ENCODE results near the gene KIF14.

The KIF14 gene

GRCh38 chr1:200550367-200550766, 70.2 kb downstream of the KIF14 start:
- TF ChIP-seq CTCF (IDR thresholded peaks at IDR 0.05; ENCODE audit: insufficient read depth, low read depth, low read length, missing control alignments) = no peak
- DNase-seq (ENCODE audit: low read depth) = no peak
- H3K4me3 ChIP-seq (ENCODE audit: low read depth, low read length) = no peak overlapping the region

- no peak for TF ChIP-seq CTCF (IDR thresholded peaks at IDR 0.05; ENCODE audit: insufficient read depth, low read depth, low read length, missing control alignments)
- DNase-seq (ENCODE audit: low read depth) = peak; percentile 17
- H3K4me3 ChIP-seq (ENCODE audit: low read depth, low read length) = no peak overlapping the region
Measured at GRCh38 chr1:200547386-200547785, 73.2 kb downstream of the KIF14 start.

- TF ChIP-seq CTCF (IDR thresholded peaks at IDR 0.05; ENCODE audit: insufficient read depth, low read depth, low read length, missing control alignments) = no peak
- H3K4me3 ChIP-seq (ENCODE audit: low read depth, low read length) = no peak overlapping the region
- DNase-seq (ENCODE audit: low read depth) = peak; percentile 27
Measured at GRCh38 chr1:200546577-200546976, 74.0 kb downstream of the KIF14 start.

- no peak for TF ChIP-seq CTCF (IDR thresholded peaks at IDR 0.05; ENCODE audit: insufficient read depth, low read depth, low read length, missing control alignments)
- H3K4me3 ChIP-seq (ENCODE audit: low read depth, low read length) = no peak overlapping the region
- no peak for DNase-seq (ENCODE audit: low read depth)
Measured at GRCh38 chr1:200542162-200542561, 78.4 kb downstream of the KIF14 start.

- H3K4me3 ChIP-seq (ENCODE audit: low read depth, low read length) = no peak overlapping the region
- TF ChIP-seq CTCF (IDR thresholded peaks at IDR 0.05; ENCODE audit: insufficient read depth, low read depth, low read length, missing control alignments) = no peak
- no peak for DNase-seq (ENCODE audit: low read depth)
Measured at GRCh38 chr1:200540281-200540680, 80.3 kb downstream of the KIF14 start.

GRCh38 chr1:200538179-200538578, 82.4 kb downstream of the KIF14 start:
- DNase-seq (ENCODE audit: low read depth) = no peak
- no peak for TF ChIP-seq CTCF (IDR thresholded peaks at IDR 0.05; ENCODE audit: insufficient read depth, low read depth, low read length, missing control alignments)
- H3K4me3 ChIP-seq (ENCODE audit: low read depth, low read length) = no peak overlapping the region

GRCh38 chr1:200535605-200536004, 84.9 kb downstream of the KIF14 start:
- H3K4me3 ChIP-seq (ENCODE audit: low read depth, low read length) = no peak overlapping the region
- DNase-seq (ENCODE audit: low read depth) = peak; percentile 37
- TF ChIP-seq CTCF (IDR thresholded peaks at IDR 0.05; ENCODE audit: insufficient read depth, low read depth, low read length, missing control alignments) = peak; percentile 27
